Skeletal muscle cell (primary cell): ENCODE results near the gene HSD17B4.
"Not testable (repeated sequence)": the region's sequence is repeated elsewhere in the genome, so short reads cannot be mapped to it uniquely, and the experiment has no call there.

ENCODE experiments used
- DNase-seq: peaks from one replicate; pipeline ENCODE4 v3.0.0-alpha.2; 2010; ENCODE audit warnings: low read depth
- H3K4me3 ChIP-seq: 2 replicates; pipeline ENCODE4 v1.5.1; 2011; ENCODE audit warnings: low read depth, mild to moderate bottlenecking, control low read depth, low read length, moderate library complexity

HSD17B4 gene, protein sequence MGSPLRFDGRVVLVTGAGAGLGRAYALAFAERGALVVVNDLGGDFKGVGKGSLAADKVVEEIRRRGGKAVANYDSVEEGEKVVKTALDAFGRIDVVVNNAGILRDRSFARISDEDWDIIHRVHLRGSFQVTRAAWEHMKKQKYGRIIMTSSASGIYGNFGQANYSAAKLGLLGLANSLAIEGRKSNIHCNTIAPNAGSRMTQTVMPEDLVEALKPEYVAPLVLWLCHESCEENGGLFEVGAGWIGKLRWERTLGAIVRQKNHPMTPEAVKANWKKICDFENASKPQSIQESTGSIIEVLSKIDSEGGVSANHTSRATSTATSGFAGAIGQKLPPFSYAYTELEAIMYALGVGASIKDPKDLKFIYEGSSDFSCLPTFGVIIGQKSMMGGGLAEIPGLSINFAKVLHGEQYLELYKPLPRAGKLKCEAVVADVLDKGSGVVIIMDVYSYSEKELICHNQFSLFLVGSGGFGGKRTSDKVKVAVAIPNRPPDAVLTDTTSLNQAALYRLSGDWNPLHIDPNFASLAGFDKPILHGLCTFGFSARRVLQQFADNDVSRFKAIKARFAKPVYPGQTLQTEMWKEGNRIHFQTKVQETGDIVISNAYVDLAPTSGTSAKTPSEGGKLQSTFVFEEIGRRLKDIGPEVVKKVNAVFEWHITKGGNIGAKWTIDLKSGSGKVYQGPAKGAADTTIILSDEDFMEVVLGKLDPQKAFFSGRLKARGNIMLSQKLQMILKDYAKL

DNA sequence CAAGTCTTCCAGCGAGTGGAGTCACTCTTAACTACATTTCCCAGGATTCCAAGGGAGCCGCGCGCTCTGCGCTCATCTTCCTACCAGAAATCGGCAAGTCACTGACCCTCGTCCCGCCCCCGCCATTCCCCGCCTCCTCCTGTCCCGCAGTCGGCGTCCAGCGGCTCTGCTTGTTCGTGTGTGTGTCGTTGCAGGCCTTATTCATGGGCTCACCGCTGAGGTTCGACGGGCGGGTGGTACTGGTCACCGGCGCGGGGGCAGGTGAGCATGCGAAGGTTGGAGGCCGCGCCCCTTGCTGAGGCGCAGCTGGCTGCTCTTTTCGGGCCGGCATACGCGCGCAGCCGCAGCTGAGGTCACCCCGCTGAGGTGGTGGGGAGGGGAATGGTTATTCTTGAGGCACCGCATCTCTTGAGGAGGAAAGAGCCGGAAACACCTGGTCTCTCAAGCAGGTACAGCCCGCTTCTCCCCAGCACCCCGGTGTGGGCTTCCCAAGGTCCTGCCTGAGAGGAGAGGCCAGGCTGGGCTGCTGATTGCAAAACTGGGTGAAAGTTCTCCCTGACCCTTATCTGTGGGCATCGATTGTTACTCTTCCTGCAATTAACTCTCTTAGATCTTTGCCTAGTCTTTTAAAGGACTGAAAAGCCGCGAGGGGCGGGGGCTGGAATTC is at the start of gene HSD17B4:
HSD17B4 (plus strand) TSS at position 125 of the 667 bp plus-strand sequence; CDS start at position 204, 79 bp downstream.
- DNase-seq: peak; percentile 53
- peak within 1 kb of the TSS; percentile 85 for H3K4me3 ChIP-seq

DNA sequence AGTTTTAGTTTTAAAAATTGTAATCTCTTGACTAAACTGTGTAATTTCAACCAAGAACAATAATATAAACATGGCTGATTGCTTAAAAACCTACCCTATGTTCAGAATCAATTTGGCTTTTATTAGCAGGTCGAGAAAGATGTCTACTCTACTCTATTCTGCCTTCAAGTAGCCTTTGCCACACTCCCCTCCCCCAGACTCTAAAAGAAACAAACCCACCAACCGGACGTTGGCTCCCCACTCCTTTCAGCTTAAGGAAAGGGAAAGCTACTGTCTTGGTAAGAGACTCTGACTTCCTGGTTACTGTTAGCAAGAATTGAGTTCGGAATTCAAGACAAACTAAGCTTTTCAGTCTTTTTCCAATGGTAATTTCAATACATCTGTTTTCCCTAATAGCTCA is 49.7 kb upstream of the HSD17B4 start:
- DNase-seq: no peak
- no peak overlapping the region for H3K4me3 ChIP-seq

DNA sequence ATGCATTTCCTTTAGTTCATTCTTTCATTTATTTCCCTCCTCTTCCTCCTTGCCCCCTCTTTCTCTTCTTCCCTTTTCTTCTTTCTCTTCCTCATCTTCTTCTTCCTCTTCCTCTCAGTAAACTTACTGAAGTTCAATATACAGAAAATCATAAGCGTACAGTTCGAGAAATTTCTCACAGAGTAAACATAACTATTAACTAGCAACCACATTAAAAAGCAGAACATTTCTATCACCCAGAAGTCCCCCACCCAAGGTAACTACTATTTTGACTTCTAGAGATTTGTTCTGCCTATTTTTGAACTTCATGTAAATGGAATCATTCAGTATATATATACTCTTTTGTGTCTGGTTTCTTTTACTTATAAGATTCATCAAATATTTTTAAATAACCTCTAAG is 48.3 kb upstream of the HSD17B4 start:
- no peak overlapping the region for H3K4me3 ChIP-seq
- no peak for DNase-seq

DNA sequence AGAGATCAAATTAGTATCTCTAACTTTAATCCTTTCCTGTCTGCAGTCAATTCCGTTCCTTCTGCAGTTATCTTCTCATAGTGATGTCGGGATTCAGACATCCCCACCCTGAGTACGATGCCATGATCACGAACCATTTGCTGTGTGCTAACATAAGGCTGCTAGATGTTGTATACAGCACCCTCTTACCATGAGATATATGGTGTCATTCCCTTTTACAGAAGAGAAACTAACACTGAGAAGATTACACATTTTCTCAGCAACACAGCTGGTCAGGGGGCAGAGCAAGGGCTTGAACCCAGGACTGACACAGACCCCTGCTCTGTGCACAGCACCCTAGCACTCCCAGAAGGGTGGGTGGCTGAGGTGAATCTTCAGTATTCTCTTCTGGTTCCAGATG is 46.9 kb upstream of the HSD17B4 start:
- no peak overlapping the region for H3K4me3 ChIP-seq
- DNase-seq: no peak

DNA sequence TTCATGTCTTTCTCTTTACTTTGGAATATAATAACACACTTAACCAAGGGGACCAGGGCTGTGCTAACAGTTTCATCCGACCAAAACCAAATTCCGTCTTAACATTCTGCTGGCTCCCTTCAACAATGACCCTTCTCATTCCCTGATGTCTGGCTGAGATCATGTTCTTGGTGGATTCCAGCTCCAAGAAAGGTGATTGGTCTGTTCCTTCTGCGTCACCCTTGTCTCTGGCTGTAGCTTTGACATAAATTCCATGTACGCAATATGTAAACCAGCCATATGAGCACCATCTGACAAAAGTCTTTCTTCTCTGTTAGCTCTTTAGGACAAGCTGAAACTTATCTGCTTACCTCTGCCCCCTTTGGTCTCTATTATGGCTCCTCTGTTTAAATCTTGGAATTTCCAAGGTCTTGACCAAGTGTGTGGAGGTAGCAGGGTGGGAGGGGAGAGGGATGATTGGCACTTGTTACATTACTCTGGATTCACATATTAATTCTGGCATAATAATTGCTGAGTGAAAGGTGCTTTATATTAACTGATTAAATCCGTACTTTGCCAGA is 45.7 kb upstream of the HSD17B4 start:
- no peak overlapping the region for H3K4me3 ChIP-seq
- DNase-seq: no peak

DNA sequence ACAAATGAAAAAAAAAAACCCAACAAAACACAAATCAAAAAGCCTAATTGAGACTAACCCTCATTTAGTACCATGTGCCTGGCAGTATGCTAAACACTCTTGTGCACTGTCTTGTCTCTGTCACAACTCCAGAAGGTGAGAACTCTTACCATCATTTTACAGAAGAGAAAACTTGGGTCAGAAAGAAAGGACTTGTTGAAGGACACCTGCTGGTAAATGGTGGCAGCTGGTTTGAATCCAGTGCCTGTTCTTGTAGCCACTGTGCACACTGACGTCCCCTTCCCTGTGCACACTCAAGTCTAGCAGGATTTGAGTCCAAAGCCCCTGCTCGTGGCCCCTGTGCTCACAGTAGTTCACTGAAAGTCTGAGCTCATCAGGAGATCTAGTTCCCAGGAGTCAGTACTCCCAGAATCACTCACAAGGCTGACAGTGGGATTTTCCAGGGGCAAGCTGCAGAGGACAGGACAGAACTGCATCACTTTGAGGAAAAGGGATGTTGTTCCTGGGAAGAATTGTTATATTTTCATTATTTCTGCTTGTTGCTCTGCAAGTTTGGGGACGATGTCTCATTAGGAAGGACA is 43.0 kb upstream of the HSD17B4 start:
- DNase-seq: no peak
- H3K4me3 ChIP-seq: no peak overlapping the region

DNA sequence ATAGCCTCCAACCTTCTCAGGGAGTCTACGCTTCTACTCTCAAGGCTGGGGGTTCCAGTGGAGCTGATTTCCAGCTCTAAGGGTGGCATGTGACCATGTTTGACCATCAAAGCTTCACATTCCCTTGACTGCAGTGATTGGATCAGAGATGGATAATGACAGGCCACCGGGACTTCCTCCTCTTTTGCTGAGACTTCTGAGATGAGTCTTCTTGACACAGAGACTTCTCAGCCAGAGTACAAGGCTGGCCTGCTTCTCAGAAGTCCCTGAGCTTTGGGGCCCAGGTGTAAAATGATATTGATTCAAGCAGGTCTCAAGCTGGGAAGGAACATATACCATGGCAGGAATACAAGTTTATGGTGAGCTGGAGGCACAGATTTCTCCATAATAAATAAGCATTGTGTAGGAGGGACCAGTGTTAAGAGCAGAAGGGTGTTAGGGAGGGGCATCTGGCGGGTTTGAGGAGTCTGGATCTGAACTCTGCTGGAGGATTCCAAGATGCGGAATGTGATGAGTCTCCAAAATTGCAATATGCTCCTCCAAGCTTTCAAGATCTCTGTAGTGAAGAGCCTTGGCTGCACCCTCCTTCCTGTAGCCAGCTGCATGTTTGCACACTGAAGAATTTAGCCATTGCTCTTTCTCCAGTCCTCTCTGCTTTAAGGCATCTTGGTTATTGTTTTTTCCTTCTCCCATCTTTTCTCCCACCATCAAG is 41.7 kb upstream of the HSD17B4 start:
- no peak for DNase-seq
- no peak overlapping the region for H3K4me3 ChIP-seq

DNA sequence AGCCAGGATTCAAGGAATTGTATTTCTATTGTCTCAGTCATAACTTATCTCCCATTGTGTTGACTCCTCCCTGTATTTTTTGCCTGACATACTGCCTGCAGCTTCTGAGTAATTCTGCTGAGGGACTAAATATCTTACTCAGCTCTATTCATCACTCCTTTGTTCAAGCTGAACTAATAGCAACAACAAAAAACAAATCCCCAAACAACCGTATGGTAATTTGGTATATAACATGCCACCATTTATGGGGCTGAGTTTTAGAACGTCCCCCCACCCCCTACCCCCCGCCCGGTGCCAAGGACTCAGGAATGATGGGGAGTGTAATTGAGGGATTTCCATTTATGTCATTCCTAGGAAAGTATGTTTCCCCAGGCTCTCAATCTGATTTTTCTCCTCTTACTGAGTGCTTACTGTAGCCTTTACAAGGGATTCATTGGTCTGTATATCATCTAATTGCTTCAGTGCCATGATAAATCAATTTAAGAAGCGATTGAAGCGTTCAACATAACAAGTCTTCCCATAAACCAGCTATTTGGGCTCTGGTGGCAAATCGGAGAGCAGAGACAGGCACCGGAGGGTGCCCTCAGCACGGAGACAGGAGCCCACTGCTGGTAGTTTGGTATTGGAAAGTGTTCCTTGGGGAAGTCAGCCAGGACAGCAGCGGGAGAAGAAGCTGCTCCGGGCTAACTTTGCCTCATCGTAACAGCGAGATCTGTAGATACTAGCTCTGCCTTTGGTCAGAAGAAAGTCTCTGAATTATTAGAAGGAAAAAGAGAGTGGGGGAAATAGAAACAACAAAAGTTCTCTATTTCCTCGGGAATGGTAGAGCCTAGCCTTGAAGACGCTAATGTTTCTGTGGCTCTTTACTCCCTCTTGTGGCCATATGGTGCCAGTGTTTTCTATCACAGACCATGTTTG is 40.7 kb upstream of the HSD17B4 start:
- peak overlapping the region; percentile 61 for H3K4me3 ChIP-seq
- DNase-seq: no peak

DNA sequence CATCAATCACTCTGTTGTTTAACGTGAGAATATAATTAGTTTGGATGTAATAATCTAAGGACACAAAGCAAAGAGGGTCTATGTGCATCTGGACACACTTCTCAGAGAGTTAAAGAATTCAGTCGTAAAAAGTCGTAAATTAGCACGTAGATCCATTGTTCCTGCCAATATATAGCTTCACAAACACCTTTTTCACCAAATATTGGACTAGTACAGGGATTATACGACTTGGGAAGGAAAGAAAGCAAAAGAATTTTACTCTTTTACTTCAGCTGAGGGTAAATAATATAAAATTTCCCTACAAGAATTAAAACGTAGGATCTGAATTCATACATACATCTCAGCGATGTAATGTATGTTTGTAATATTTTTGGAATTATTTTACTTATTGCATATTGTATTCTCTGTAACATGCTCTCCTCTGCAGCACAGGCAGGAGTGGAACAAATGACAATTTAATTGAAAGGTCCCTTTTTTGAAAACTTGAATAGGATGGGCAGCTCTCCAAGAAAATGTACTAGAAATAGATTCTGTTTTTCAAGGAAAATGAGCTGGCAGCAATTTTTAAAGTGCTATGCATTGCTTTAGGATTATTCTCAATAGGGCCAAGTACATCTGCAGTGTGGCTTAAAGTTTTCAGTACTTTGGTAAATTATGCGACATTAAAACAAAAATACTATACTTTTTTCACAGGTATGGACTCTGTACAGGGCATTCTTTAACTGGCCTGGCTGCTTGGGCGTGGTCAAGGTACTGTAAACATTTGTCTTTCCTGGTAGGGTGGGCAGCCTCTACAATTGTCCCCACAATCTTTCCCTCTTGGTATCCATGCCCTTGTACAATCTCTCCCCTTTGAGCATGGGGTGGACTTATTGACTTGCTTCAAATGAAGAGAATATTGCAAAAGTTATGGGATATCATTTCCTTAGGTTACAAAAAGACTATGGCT is 39.7 kb upstream of the HSD17B4 start:
- H3K4me3 ChIP-seq: no peak overlapping the region

DNA sequence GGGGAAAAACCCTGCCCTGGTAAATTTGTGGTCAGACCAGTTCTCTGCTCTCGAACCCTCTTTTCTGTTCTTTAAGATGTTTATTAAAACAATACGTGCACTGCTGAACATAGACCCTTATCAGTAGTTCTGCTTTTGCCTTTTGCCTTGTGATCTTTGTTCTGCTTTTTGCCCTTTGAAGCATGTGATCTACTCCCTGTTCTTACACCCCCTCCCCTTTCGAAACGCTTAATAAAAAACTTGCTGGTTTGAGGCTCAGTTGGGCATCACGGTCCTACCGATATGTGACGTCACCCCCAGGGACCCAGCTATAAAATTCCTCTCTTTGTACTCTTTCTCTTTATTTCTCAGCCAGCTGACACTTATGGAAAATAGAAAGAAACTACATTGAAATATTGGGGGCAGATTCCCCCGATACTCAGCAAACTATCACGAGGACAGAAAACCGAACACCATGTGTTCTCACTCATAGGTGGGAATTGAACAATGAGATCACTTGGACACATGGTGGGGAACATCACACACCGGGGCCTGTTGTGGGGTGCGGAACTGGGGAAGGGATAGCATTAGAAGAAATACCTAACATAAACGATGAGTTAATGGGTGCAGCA is 38.1 kb upstream of the HSD17B4 start:
- H3K4me3 ChIP-seq: not testable (repeated sequence)

More for the DNA sequence above, 39.7 kb upstream of the HSD17B4 start:
- DNase-seq: no peak

DNA sequence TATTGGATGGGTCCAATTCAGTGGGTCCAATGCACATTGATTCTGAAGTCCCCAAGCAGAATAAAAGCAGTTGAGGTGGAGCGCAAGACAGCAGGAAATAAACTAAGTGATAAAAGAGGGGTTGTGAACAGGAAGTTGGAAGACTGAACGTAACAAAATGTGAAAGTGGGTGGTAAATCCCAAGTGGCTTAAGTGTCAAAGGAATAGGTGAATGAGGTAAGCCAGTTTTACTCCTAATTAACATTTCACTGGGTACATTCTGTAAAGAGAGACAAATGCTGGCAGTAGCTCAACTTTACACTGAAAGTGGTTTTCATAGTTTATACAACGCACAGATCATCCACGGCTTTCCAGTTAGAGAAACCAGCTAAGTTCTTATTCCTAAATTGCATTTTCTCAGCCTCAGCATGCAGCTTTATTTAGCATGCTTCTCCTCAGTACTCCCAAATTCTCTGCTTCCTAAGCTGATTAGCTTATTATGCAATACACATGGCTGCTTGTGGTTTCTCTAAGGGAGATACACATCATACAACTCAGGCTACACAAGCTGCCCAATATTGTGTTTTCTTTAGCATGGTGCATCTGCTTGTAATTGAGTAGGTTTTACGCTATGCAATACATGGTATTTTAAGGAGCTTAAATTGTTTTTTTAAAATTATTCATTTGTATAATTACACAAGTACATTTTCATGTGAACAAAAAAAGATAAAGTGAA is 34.2 kb upstream of the HSD17B4 start:
- no peak overlapping the region for H3K4me3 ChIP-seq
- no peak for DNase-seq

More for the DNA sequence above, 38.1 kb upstream of the HSD17B4 start:
- DNase-seq: not testable (repeated sequence)

DNA sequence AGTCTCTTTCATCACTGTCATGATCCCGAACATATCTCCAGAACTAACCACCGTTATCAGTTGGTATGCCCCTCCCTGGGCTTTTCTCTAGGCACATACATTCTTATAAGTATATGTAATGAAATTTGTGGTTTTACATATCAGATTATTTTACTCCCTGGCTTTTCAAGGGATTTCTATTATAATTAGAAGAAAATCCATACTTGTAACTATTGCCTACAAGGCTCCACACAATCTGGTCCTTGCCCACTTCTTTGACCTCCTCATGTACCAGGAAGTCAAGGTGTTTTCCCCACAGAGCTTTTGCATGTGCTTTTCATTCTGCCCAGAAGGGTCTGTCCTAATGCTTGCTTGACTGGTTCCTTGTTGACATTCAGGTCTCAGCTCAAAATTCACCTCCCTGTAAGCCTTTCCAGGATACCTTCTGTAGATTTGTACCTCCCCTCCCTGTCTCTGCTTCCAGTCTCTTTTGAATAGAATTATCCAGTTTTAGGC is 33.6 kb upstream of the HSD17B4 start:
- no peak overlapping the region for H3K4me3 ChIP-seq
- DNase-seq: no peak

DNA sequence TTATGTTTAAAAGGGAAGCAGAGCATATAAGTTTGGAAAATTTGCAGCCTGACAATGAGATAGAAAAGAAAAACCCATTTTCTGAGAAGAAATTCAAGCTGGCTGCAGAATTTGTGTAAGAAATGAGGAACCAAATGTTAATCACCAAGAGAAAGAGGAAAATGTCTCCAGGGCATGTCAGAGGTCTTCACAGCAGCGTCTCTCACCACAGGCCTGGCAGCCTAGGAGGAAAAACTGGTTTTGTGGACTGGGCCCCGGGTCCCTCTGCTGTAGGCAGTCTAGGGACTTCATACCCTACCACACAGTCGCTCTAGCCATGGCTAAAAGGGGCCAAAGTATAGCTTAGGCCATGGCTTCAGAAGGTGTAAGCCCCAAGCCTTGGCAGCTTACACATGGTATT is 32.1 kb upstream of the HSD17B4 start:
- no peak overlapping the region for H3K4me3 ChIP-seq
- DNase-seq: no peak

DNA sequence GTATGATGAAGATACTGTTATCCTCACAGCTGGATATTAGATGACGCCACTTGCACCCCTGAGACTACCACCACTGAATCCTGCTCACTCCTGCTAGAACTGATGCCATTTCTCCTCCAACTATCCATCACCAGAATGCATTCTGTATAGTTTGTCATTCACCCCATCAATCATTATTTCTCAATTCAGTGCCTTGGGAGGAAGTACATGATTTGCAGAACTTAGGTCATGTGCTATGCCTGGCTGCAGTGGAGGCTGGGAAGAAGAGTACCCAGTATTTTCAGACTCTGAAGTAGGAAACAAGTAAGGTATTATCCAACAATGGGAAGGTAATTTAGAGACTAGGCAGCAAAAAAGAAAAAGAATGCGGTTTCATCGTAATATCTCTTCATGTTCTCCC is 26.2 kb upstream of the HSD17B4 start:
- H3K4me3 ChIP-seq: no peak overlapping the region
- no peak for DNase-seq

DNA sequence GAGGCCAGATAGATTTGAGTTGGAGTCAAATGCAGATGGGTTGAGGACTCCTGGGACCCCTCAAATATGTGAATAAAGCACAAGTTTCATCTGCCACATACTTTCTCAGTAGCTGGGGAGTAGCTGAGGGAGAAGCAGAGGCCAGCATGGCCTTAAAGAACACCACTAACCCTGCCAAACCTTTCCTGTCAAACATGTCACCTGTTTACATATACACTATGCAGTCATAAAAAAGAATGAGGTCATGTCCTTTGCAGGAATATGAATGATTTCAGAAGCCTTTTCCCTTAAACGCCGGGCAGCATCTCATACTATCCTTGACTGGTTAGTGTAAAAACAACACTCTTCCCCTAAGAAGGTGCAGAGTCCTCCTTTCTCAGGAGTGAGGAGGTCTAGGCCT is 25.2 kb upstream of the HSD17B4 start:
- no peak overlapping the region for H3K4me3 ChIP-seq

DNA sequence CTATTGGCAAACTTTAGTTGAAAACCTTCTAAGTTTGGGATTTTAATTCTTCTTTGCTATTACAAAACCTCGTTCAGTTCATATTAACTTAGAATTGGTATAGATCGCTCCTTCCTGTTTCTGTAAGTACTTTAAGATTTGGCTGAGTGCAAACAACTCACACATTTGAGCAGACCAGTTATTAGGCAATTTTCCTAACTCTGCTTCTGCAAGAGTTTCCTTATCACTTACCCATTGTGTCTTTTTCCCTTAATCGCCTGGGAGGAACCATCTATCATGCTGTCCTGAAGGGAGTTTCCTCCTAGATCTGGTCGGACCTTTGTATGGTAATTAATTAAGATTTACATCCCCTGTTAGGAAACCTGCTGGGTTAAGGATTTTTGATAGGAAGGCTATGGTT is 24.7 kb upstream of the HSD17B4 start:
- DNase-seq: not testable (repeated sequence)

More for the DNA sequence above, 25.2 kb upstream of the HSD17B4 start:
- DNase-seq: no peak

More for the DNA sequence above, 24.7 kb upstream of the HSD17B4 start:
- H3K4me3 ChIP-seq: not testable (repeated sequence)
